ENCODE results near the gene SSBP3. TPM values are rescaled to one million over a fixed set of nuclear protein-coding genes. Genes with fewer than 3 reads are reported as not detected.

SSBP3 gene
- total and polyA plus RNA-seq, 9 of the 15 experiments (the other 6 are each of a cell fraction or from before 2014, with no cell fraction given), result 8.7 to 108 (median 33.8) TPM

DNA sequence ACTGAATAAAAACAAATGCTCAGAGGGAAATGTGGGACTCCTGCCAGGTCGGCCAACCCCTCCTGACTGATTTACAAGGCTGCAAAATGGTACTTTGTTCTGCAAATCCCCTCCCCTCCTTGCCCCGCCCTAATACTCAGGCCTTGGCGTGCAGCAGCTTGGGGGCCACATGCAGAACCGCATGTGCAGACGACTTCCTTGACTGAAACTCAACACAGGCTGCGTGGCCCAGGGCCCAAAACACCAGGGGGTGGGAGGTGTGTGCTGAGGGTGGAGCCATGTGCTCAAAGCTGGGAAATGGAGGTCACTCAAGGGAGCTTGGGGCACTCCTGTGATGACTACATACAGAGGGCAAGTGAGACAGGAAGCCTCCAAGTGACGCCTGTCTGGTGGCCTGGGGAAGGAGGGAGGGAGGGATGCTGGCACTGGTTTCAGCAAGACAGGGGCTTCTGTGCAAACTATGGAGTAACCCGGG lies 119.0 kb downstream of the SSBP3 start (continued):
- TF ChIP-seq, protein P1, sequence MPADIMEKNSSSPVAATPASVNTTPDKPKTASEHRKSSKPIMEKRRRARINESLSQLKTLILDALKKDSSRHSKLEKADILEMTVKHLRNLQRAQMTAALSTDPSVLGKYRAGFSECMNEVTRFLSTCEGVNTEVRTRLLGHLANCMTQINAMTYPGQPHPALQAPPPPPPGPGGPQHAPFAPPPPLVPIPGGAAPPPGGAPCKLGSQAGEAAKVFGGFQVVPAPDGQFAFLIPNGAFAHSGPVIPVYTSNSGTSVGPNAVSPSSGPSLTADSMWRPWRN (IDR thresholded peaks at IDR 0.05; ENCODE audit: low read depth), result no peak
- no peak for TF ChIP-seq LARP7 (IDR thresholded peaks at IDR 0.05)
- TF ChIP-seq, protein P2, sequence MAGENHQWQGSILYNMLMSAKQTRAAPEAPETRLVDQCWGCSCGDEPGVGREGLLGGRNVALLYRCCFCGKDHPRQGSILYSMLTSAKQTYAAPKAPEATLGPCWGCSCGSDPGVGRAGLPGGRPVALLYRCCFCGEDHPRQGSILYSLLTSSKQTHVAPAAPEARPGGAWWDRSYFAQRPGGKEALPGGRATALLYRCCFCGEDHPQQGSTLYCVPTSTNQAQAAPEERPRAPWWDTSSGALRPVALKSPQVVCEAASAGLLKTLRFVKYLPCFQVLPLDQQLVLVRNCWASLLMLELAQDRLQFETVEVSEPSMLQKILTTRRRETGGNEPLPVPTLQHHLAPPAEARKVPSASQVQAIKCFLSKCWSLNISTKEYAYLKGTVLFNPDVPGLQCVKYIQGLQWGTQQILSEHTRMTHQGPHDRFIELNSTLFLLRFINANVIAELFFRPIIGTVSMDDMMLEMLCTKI (IDR thresholded peaks at IDR 0.05; ENCODE audit: partially characterized antibody), result no peak
- peak in 2 of 3 experiments; percentile 50 to 77 for TF ChIP-seq YY1 (IDR thresholded peaks at IDR 0.05; ENCODE audit: borderline replicate concordance in 1 of 3, control insufficient read depth in 1 of 3, extremely low read depth in 1 of 3, insufficient read depth in 3 of 3, insufficient read length in 1 of 3, insufficient replicate concordance in 2 of 3, low read depth in 1 of 3, low read length in 2 of 3)
- no peak for TF ChIP-seq ATF1 (CRISPR knock-in tag; IDR thresholded peaks at IDR 0.05)
- TF ChIP-seq ATF1 (tag; IDR thresholded peaks at IDR 0.05), result no peak
- TF ChIP-seq KDM2B (CRISPR knock-in tag; IDR thresholded peaks at IDR 0.05), result no peak
- TF ChIP-seq ZNF121 (CRISPR knock-in tag; conservative IDR thresholded peaks at IDR 0.05), result no peak
- no peak for TF ChIP-seq ZNF696 (CRISPR knock-in tag; conservative IDR thresholded peaks at IDR 0.05)
- TF ChIP-seq EP300 (IDR thresholded peaks at IDR 0.05; ENCODE audit: low read length), result no peak
- TF ChIP-seq SIN3A (IDR thresholded peaks at IDR 0.05; ENCODE audit: borderline replicate concordance in 2 of 2, control insufficient read depth in 1 of 2, low read depth in 2 of 2, low read length in 2 of 2), result peak in 1 of 2 experiments; percentile 29; a peak in 1 of 4 replicates
- peak; percentile 53; the same call in 1 of the 2 replicates for TF ChIP-seq ZNF431 (CRISPR knock-in tag; IDR thresholded peaks at IDR 0.05)
- TF ChIP-seq, protein P3, sequence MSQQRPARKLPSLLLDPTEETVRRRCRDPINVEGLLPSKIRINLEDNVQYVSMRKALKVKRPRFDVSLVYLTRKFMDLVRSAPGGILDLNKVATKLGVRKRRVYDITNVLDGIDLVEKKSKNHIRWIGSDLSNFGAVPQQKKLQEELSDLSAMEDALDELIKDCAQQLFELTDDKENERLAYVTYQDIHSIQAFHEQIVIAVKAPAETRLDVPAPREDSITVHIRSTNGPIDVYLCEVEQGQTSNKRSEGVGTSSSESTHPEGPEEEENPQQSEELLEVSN (IDR thresholded peaks at IDR 0.05; ENCODE audit: borderline replicate concordance in 1 of 2, extremely low read depth in 1 of 2, insufficient read depth in 1 of 2, insufficient read length in 1 of 2, low read depth in 1 of 2, low read length in 1 of 2, poor library complexity in 1 of 2, severe bottlenecking in 1 of 2), result peak in 1 of 2 experiments; percentile 77
- TF ChIP-seq, protein P4, sequence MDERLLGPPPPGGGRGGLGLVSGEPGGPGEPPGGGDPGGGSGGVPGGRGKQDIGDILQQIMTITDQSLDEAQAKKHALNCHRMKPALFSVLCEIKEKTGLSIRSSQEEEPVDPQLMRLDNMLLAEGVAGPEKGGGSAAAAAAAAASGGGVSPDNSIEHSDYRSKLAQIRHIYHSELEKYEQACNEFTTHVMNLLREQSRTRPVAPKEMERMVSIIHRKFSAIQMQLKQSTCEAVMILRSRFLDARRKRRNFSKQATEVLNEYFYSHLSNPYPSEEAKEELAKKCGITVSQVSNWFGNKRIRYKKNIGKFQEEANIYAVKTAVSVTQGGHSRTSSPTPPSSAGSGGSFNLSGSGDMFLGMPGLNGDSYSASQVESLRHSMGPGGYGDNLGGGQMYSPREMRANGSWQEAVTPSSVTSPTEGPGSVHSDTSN (CRISPR knock-in tag; IDR thresholded peaks at IDR 0.05; ENCODE audit: low read depth), result no peak
- TF ChIP-seq, protein P4 (tag; conservative IDR thresholded peaks at IDR 0.05; ENCODE audit: low read depth), result peak; percentile 40
- no peak for TF ChIP-seq SRSF1 (IDR thresholded peaks at IDR 0.05; ENCODE audit: low read depth, low read length)
- no peak for TF ChIP-seq SIX5 (IDR thresholded peaks at IDR 0.05; ENCODE audit: borderline replicate concordance in 1 of 2, insufficient read depth in 1 of 2, low read depth in 1 of 2, low read length in 2 of 2)
- peak; percentile 72 for TF ChIP-seq NFIC (IDR thresholded peaks at IDR 0.05)
